Measurements from ENCODE around the gene SERPINA4. TPM values are rescaled to one million over a fixed set of nuclear protein-coding genes. Genes with fewer than 3 reads are reported as not detected.

Gene SERPINA4, protein sequence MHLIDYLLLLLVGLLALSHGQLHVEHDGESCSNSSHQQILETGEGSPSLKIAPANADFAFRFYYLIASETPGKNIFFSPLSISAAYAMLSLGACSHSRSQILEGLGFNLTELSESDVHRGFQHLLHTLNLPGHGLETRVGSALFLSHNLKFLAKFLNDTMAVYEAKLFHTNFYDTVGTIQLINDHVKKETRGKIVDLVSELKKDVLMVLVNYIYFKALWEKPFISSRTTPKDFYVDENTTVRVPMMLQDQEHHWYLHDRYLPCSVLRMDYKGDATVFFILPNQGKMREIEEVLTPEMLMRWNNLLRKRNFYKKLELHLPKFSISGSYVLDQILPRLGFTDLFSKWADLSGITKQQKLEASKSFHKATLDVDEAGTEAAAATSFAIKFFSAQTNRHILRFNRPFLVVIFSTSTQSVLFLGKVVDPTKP
- total RNA-seq (ENCODE audit: unreplicated experiment), result not detected
- long read RNA-seq, result 0 reads

DNA sequence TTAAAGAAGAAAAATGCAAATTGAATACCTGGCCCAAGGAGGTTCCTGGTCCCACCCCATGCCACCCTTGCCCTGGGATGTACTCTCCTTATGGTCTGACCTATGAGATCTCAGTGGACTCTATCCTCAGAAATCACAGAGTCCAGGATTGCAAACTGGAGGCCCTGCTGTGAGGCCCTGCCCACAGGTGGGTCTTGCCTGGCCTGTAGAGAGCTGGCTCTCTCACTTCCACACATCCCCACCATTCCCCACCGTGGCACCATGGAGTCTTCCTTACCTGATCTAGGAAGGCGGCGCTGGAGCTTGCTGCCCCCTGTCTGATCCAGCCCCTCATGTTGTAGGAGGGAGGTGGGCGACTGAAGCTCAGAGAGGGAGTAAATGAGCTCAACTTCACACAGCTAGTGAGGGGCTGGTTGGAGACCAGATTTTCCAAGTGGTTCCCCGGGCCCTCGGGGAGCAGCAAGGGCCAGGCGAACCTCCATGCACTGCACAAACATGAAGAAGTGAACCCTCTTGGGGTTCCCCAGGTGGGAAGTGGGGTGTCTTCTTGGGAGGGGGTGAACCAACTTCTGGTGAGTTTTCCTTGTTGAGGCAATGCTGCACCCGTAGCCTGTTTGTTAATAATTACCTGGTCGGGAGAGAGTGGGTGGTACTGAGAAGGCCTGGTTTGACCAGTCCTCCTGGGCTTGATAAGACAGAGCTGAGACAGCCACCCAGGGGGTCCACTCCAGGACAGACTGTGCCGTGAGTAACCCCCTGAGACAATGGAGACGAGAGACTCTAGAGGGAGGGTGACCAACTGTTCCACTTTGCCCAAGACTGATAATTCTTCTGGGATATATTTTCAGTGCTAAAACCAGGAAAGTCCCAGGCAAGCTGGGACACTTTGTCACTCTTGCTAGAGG is at the start of gene SERPINA4:
Gene SERPINA4, plus strand, starts transcription at position 692 of the 905 bp plus-strand sequence. CDS start 2,041 bp downstream, outside the sequence.
- Mint-ChIP-seq H3K27ac (ENCODE audit: unreplicated experiment) (no peak within 1 kb of the TSS), H3K36me3 (ENCODE audit: low read depth, unreplicated experiment) (no peaks in the 10 kb centered on the region), H3K4me3 (ENCODE audit: unreplicated experiment) (no peak within 1 kb of the TSS), H3K9me3 (ENCODE audit: unreplicated experiment) (no peaks in the 10 kb centered on the region), H3K27me3 (ENCODE audit: unreplicated experiment) (no peaks in the 10 kb centered on the region), H3K4me1 (ENCODE audit: unreplicated experiment) (no peaks in the 10 kb centered on the region)
- TF ChIP-seq, protein P1, sequence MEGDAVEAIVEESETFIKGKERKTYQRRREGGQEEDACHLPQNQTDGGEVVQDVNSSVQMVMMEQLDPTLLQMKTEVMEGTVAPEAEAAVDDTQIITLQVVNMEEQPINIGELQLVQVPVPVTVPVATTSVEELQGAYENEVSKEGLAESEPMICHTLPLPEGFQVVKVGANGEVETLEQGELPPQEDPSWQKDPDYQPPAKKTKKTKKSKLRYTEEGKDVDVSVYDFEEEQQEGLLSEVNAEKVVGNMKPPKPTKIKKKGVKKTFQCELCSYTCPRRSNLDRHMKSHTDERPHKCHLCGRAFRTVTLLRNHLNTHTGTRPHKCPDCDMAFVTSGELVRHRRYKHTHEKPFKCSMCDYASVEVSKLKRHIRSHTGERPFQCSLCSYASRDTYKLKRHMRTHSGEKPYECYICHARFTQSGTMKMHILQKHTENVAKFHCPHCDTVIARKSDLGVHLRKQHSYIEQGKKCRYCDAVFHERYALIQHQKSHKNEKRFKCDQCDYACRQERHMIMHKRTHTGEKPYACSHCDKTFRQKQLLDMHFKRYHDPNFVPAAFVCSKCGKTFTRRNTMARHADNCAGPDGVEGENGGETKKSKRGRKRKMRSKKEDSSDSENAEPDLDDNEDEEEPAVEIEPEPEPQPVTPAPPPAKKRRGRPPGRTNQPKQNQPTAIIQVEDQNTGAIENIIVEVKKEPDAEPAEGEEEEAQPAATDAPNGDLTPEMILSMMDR (IDR thresholded peaks at IDR 0.05; ENCODE audit: unreplicated experiment), result no peak
- no peak for DNase-seq (ENCODE audit: low spot score)

DNA sequence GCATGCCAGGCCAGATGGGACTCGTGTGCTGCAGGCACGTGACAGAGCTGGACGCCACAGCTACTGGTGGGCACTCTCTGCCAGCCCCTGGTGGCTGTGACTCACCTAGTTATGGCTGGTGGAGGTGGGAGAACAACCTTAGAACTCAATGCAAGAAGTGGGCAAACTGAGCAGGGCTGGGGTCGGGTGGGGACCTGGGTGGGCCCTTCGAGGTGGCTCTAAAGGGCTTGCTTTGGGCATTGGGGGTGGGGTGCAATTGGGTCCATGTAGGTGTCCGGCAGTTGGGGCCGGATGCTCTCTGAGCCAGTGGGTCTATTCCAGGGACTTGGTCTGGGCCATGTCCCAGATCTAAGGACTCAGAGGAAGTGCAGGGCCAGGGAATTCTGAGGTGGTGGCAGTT is 46.9 kb upstream of the SERPINA4 start:
- Mint-ChIP-seq H3K36me3 (ENCODE audit: low read depth, unreplicated experiment) (no peaks in the 10 kb centered on the region), H3K4me3 (ENCODE audit: unreplicated experiment) (no peak overlapping the region), H3K27ac (ENCODE audit: unreplicated experiment) (no peak overlapping the region), H3K4me1 (ENCODE audit: unreplicated experiment) (no peaks in the 10 kb centered on the region), H3K9me3 (ENCODE audit: unreplicated experiment) (no peaks in the 10 kb centered on the region), H3K27me3 (ENCODE audit: unreplicated experiment) (peaks cover 15% of the 10 kb centered on the region)
- no peak for DNase-seq (ENCODE audit: low spot score)
- TF ChIP-seq, protein P1 (IDR thresholded peaks at IDR 0.05; ENCODE audit: unreplicated experiment), result no peak

DNA sequence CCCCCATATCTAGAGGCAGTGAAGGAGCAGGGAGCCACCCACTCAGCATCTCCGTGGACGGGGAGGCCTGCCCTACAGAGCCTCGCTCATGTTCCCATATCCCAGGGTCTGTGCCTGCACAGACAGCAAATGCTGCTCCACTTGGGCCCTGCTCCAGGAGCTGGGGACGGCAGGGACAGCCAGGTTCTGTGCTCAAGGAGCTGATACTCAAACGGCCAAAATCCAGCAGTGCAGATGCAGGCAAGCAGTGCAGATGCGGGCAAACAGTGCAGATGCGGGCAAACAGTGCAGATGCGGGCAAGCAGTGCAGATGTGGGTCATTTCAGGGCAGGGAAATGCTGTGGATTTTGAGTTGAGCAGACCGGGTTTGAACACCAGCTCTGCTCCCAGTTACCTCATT is 45.8 kb upstream of the SERPINA4 start:
- no peaks in the 10 kb centered on the region for H3K4me1 Mint-ChIP-seq (ENCODE audit: unreplicated experiment)
- TF ChIP-seq, protein P1 (IDR thresholded peaks at IDR 0.05; ENCODE audit: unreplicated experiment), result no peak
- H3K4me3 Mint-ChIP-seq (ENCODE audit: unreplicated experiment), result no peak overlapping the region
- no peak overlapping the region for H3K27ac Mint-ChIP-seq (ENCODE audit: unreplicated experiment)
- H3K9me3 Mint-ChIP-seq (ENCODE audit: unreplicated experiment), result no peaks in the 10 kb centered on the region
- no peaks in the 10 kb centered on the region for H3K36me3 Mint-ChIP-seq (ENCODE audit: low read depth, unreplicated experiment)
- no peak for DNase-seq (ENCODE audit: low spot score)
- peaks cover 16% of the 10 kb centered on the region for H3K27me3 Mint-ChIP-seq (ENCODE audit: unreplicated experiment)

DNA sequence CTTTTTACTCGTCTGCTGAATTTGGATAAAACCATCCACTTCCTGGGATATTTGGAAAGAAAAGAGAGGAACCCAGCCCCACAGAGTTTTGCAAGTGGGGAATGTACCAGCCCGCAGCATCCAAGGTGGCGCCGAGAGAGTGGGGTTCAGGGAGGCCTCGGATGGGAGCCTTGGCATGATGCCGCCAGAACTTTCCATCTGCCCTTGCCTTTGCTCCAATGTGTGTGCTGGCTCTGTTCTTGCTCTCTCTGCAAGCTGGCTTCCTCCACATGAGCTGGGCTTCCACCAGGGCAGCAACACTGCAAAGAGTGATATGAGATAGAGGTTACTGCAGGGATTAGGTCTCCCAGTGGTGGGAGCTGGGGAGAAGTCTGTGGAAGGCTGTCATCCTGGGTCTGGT is 45.4 kb upstream of the SERPINA4 start:
- H3K27ac Mint-ChIP-seq (ENCODE audit: unreplicated experiment), result no peak overlapping the region
- H3K4me1 Mint-ChIP-seq (ENCODE audit: unreplicated experiment), result no peaks in the 10 kb centered on the region
- no peak overlapping the region for H3K4me3 Mint-ChIP-seq (ENCODE audit: unreplicated experiment)
- TF ChIP-seq, protein P1 (IDR thresholded peaks at IDR 0.05; ENCODE audit: unreplicated experiment), result no peak
- H3K27me3 Mint-ChIP-seq (ENCODE audit: unreplicated experiment), result peaks cover 16% of the 10 kb centered on the region
- H3K9me3 Mint-ChIP-seq (ENCODE audit: unreplicated experiment), result no peaks in the 10 kb centered on the region
- no peaks in the 10 kb centered on the region for H3K36me3 Mint-ChIP-seq (ENCODE audit: low read depth, unreplicated experiment)
- DNase-seq (ENCODE audit: low spot score), result no peak

All from endothelial cell (in vitro differentiated cells).